CD4-positive, alpha-beta T cell treated with Interleukin-12 subunit alpha and Interleukin-12 subunit beta, for 1 hour (primary cell): ENCODE data around the gene RNASEL.

Source experiments
- DNase-seq: peaks from one replicate; pipeline ENCODE4 v3.0.0-alpha.2; 2020

Gene RNASEL

GRCh38 chr1:182588500-182589396, at the start of gene RNASEL:
Gene RNASEL (minus strand): TSS chr1:182589256. CDS start chr1:182586806, 2,450 bp downstream.
- peak; percentile 69 for DNase-seq

DNA sequence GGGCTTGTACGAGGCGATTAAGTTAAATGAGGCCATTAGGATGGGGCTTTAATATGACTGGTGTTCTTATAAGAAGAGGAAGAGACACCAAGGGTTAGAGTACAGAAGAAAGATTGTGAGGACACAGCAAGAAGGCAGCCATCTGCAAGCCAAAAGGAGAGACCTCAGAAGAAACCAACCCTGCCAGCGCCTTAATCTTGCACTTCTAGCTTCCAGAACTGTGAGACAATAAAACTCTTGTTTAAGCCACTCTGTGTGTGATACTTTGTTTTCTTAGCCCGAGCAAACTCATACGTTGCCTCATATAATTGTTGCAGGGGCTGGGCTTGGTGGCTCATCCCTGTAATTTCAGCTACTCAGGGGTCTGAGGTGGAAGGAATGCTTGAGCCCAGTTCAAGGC, 48.7 kb upstream of the RNASEL start:
- no peak for DNase-seq

DNA sequence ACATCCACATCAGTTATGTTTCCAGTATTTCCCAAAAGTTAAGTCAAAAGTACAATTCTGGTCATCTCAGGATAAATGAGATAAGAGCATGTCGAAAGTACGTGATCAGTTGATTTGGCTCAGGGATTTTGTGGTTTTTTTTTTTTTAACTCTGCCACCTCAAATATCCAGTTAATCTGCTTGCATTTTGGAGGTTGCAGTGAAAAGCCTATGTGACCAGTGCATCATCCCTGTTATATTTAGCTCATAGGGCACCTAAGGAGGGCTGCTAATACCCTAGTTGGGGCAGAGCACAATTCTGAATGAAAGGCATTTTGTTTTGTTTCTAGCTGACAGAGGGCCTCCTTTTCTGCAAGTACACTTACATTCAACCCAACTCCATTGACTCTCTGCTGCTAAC, 46.8 kb upstream of the RNASEL start:
- DNase-seq: no peak

DNA sequence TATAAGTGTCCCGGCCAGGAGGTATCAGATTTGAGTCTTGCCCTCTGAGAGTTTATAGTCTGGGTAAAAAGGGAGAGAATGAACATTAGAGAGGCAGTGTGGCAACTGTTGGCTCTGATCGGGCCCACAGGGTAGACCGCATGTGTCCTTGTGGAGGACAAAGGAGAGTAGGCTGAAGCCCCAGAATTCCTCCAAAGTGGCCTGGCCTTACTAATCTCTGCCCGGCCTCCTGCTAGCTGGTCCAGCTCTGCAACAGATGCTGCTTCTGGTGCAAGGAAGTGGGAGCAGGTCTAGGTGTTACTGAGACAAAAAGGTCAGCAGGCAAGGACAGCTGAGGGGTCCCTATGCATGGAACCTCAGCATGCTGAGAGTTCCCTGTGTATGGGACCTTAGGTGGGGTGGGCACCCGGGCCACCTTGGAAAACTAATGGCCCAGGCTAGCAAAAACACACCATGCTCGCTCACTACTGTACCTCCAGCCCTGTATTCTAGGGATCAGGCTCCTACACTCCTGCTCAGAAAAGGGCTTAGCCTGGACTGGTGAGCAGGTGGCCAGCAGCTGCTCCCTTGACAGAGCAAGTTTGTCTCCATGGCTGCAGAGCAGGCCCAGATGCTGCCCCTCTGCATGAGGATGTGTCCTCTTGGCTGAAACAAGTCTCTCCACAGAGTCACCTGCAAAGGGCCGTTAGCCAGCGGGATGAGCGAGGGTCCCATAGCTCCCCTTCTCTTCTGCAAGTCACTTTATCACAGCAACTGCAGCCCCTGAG, 45.4 kb upstream of the RNASEL start:
- no peak for DNase-seq

DNA sequence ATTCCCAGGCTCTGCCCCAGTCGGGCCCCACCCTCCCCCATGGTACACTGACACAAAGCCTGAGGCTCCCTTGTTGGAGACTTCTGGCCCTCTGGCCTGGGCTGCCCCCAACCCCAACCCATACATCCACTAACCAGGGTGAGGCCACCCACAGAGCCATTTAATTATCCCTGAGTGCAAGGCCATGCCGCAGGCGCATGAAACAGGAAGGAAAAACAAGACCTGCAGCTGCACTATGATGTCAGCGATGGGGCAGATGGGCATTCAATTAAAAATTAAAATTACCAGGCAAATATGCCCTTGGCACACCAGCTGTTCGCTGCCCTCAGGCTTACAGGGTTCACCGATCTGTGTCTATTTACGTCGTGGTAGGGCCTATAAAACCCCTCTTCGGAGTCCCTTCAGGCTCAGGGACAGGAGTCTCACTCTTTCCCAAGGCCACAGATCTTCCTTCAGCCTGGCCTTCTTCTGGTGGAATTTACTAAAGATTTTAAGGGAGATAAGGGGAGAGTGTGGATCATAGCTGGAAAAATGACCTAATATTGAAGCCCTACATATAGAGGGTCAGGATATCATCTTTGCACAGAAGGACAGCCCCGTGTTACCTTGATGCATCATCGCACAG, 44.7 kb upstream of the RNASEL start:
- DNase-seq: no peak

DNA sequence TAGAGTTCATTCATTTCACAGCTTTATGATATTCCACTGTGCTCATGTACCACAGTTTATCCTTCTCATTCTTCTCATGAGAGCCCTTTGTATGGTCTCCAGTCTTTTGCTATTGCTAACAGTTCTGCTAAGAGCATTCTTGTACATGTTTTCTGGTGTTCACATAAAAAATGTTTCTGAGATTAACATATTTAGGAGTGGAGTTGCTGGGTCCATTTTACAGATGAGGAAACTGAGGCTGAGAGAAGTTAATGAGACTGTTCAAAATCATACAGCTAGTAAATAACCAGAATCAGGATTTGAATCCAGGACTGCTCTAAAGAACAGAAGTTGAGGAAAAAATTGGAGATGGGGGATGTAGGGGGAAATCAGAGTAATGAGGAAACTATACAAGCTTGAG, 44.0 kb upstream of the RNASEL start:
- DNase-seq: no peak

DNA sequence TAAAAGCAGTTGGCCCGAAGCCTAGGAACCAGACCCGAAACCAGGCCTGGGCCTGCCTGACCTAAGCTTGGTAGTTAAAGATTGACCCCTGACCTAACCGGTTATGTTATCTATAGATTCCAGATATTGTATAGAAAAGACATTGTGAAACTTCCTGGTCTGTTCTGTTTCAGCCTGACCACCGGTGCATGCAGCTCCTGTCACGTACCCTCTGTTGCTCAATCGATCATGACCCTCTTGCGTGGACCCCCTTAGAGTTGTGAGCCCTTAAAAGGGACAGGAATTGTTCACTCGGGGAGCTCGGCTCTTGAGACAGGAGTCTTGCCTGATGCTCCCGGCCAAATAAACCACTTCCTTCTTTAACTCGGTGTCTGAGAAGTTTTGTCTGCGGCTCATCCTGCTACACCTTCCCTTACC, 43.4 kb upstream of the RNASEL start:
- DNase-seq: peak; percentile 10

DNA sequence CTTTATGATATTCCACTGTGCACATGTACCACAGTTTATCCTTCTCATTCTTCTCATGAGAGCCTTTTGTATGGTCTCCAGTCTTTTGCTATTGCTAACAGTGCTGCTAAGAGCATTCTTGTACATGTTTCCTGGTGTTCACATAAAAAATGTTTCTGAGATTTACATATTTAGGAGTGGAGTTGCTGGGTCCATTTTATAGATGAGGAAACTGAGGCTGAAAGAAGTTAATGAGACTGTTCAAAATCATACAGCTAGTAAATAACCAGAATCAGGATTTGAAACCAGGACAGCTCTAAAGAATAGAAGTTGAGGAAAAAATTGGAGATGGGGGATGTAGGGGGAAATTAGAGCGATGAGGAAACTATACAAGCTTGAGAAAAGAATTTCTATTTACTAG, 42.9 kb upstream of the RNASEL start:
- no peak for DNase-seq

DNA sequence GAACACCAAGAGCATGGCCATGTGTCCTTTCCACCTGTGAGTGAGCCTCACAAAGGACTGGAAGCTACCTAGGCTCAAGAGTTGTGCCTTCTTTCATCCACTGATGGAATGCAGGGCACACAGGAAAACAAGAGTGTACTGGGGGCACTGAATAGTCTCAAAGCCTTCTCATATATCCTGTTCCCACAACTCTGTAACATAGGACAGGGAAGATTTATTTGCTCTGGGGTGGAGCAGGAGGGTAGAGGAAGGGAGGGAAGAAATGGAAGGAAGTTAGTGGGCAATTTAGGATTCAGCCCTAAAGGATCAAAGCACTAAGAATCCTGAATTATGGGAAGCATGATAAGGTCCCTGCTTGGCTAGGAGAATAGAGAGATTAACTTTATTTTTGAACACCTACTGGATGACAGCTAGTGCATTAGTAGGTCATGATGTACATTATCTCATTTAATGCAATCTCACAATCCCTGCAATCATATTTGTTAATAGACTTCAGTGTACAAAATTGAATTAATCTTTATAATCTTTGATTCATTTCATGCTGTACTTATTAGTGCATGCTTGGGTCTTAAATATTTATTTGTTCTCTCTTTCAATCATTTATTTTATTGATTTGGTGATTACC, 42.1 kb upstream of the RNASEL start:
- no peak for DNase-seq

DNA sequence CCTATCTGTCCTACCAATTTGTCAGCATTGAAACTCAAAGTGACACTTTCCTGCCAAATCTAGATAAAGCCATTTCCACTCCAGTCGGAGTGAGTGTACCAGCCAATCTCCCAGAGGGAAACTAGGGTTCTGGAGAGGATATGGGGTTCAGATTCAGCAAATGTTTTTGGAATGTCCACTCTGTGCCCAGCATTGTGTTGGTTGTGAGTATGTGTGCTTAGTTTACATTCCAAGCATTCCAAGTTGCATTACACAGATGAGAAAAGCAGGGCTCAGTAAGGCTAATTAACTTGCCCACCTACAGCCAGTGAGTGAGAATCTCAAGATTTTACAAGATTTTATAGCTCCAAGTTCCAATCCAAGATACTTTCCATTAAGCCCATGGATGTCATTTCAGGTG, 41.5 kb upstream of the RNASEL start:
- no peak for DNase-seq

DNA sequence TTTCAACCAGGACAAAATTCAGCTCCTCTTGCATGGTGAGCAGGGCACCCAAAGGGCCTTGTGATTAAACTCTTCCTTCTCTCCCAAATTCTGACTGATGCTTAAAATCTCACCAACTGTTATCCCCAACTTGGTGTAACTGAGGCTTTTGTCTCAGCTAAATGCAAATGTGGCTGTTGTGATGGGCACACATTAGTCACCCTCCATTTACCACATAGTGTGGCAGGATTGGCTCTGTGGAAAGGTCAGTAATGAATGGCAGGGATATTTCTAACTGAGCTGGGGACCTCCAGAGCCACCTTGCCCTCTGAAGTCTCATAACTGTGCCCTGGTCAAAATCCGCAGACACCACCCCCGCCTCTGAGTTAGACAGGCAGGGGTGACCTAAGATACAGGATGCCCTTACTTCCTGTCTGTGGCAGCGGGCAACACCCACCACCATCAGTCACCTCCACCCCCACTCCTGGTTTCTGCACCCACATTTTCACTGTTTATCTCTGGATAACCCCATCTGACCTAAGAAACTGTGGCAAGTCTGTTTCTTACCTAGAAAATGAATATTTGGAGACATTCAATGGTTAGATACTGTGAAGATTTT, 40.5 kb upstream of the RNASEL start:
- DNase-seq: peak; percentile 69

GRCh38 chr1:182629080-182629479, 40.0 kb upstream of the RNASEL start:
- no peak for DNase-seq

DNA sequence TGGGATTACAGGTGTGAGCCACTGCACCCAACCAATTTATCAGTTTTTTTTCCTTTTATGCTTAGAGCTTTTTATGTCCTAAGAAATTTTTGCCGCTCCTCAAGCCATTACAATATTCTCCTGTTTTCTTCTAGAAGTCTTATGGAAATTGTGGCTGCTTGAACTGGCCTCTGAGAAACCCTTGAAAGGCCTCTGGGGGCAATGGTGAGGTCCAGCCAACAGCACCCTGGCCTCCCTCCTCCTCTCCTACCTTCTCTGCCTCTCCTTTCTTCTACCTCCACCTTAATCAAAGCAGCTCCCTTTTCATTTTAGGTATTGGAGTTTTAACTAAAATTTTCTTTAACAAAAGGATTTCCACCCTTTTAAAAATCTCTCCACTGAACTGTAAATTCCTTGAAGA, 39.6 kb upstream of the RNASEL start:
- DNase-seq: no peak

GRCh38 chr1:182627622-182628021, 38.6 kb upstream of the RNASEL start:
- no peak for DNase-seq

- DNase-seq: no peak
Observed at GRCh38 chr1:182626527-182626926, 37.5 kb upstream of the RNASEL start.

- no peak for DNase-seq
Observed at GRCh38 chr1:182625719-182626504, 36.9 kb upstream of the RNASEL start.

- DNase-seq: no peak
Observed at GRCh38 chr1:182625024-182625423, 36.0 kb upstream of the RNASEL start.

GRCh38 chr1:182624577-182624976, 35.5 kb upstream of the RNASEL start:
- no peak for DNase-seq

DNA sequence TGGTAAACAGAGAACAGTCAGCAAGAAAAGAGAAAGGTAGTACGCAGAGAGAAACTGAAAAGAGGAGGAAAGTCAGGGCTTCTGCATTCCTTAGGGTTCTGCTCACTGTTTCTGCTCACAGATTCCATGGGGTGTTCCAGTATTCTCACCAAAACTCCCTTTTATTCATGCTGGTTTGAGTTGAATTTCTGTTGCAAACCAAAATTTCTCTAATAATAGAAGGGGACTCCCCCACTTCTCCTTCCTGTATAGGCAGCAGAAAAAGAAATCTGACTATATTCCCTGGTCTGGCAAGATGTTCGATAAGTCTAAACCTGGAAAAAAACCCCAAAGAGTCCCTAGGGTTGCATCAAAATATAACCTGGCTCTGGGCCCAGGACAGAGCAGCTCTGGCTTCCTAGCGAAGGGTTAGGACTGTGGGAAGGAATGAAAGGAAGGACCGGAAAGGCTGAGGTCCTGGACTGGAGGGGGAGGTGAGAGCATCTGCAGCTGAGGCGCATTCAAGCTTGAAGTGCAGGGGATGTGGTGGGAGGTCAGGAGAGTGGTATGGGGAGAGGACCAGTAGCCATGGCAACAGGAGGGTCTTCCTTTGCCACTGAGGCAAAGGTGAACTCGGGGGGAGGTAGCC, 34.0 kb upstream of the RNASEL start:
- no peak for DNase-seq

DNA sequence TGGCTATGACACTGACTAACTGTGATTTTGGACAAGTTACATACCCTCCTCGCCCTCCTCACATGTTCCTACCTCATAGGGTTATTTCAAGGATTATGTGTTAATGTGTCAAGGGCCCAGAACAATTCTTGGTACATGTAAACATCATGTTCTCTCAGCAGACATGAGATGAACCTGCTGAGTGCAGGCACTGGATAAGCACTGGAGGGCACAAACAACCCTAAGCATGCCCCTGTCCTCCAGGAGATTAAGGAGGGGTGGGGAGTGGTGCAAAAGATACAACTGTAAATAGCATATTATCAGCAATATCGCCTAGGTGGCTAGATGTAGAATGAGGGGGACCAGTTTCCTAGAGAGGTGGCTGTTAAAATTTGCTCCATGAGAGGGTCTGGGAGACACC, 32.9 kb upstream of the RNASEL start:
- DNase-seq: no peak

DNA sequence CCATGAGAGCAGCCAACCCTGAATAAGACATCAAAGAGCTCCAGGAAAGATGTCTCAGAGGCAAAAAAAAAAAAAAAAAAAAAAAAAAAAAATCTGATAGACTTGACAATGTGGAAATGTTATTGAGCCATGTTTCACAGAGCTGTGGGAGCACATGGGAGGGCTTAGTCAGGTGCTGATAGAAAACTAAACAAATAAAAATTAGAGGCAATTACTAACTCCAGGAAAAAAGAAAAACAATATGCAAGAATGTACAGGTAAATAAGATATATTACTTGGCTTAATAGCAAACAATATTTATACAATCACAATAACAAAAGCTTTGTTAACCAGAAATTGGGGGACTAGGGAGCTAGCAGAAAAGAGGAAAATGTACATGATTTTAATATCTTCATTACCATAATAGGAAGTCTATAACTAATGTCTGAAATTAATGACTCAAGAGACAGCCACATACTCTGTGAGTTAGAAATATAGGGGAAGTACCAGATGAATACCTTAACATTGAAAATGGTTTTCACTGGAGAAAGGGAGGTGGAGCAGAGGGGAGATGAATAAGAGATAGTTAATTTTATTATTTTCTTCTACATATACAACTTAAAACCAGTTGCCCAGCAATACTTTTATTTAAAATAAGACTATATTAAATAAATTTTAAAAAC, 32.0 kb upstream of the RNASEL start:
- DNase-seq: no peak
